ENCODE data around the gene NEAT1.
"Not testable (repeated sequence)": the region's sequence is repeated elsewhere in the genome, so short reads cannot be mapped to it uniquely, and the experiment has no call there.

Gene NEAT1

GRCh38 chr11:65467306-65467705 is 44.7 kb downstream of the NEAT1 start:
- not testable (repeated sequence) for H3K4me3 ChIP-seq (ENCODE audit: low read depth, low read length); DNase-seq (ENCODE audit: low read depth)
- TF ChIP-seq, protein P1, sequence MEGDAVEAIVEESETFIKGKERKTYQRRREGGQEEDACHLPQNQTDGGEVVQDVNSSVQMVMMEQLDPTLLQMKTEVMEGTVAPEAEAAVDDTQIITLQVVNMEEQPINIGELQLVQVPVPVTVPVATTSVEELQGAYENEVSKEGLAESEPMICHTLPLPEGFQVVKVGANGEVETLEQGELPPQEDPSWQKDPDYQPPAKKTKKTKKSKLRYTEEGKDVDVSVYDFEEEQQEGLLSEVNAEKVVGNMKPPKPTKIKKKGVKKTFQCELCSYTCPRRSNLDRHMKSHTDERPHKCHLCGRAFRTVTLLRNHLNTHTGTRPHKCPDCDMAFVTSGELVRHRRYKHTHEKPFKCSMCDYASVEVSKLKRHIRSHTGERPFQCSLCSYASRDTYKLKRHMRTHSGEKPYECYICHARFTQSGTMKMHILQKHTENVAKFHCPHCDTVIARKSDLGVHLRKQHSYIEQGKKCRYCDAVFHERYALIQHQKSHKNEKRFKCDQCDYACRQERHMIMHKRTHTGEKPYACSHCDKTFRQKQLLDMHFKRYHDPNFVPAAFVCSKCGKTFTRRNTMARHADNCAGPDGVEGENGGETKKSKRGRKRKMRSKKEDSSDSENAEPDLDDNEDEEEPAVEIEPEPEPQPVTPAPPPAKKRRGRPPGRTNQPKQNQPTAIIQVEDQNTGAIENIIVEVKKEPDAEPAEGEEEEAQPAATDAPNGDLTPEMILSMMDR (IDR thresholded peaks at IDR 0.05; ENCODE audit: low read depth, low read length), result peak; percentile 34

DNA sequence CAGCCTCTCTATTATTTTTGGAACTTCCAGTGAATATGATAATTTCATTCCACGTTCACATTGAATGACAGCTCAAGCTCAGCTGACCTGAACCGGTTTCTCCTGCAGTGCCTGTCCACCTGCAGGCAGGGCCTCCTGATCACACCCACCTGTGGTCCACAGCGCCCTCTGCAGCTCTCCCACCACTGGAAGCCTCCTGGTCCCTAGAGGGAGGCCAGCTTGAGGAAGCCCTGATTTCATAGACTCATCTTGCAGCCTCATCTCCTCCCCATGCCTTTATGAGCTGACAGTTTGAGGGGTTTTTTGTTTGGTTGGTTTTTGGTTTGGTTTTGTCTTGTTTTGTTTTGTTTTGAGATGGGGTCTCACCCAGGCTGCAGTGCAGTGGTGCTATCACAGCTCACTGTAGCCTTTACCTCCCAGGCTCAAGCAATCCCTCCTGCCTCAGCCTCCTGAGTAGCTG is 46.3 kb downstream of the NEAT1 start:
- DNase-seq (ENCODE audit: low read depth), result peak; percentile 78
- TF ChIP-seq, protein P1 (IDR thresholded peaks at IDR 0.05; ENCODE audit: low read depth, low read length), result peak; percentile 46
- TF ChIP-seq MYC (IDR thresholded peaks at IDR 0.05; ENCODE audit: low read depth, low read length) (peak; percentile 29; the same call in 1 of the 2 replicates), POLR2A (IDR thresholded peaks at IDR 0.05; ENCODE audit: extremely low read depth, insufficient read length) (no peak)
- TF ChIP-seq, protein P2, sequence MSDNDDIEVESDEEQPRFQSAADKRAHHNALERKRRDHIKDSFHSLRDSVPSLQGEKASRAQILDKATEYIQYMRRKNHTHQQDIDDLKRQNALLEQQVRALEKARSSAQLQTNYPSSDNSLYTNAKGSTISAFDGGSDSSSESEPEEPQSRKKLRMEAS (IDR thresholded peaks at IDR 0.05; ENCODE audit: low read depth, low read length), result peak; percentile 22; the same call in 1 of the 2 replicates
- H3K4me3 ChIP-seq (ENCODE audit: low read depth, low read length), result no peak overlapping the region

- DNase-seq (ENCODE audit: low read depth), result no peak
- TF ChIP-seq, protein P1 (IDR thresholded peaks at IDR 0.05; ENCODE audit: low read depth, low read length), result no peak
- TF ChIP-seq POLR2A (IDR thresholded peaks at IDR 0.05; ENCODE audit: extremely low read depth, insufficient read length) (no peak), MYC (IDR thresholded peaks at IDR 0.05; ENCODE audit: low read depth, low read length) (no peak)
- TF ChIP-seq, protein P2 (IDR thresholded peaks at IDR 0.05; ENCODE audit: low read depth, low read length), result no peak
- no peak overlapping the region for H3K4me3 ChIP-seq (ENCODE audit: low read depth, low read length)
Observed at GRCh38 chr11:65470433-65471049, 47.9 kb downstream of the NEAT1 start.

DNA sequence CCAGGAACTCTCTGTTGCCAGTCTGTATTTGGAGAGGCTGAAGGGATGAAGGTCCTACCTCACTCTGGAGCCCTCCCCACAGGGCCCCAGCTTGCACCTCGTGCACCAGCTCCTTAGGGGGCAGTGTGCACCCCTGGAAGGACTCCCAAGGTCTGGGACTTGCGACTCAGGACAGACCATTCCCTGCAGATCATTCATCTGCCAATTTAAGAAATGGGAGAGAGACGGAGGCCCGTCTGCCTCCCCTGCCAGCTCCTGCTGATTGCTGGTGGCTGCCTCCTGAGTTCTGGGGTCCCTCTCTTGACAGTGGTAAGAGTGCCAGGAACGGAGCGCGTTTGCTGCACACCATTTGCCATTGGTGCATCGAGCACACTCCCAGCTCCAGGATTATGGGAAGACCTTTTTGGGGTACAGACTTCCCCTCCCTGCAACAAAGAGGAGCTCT is 48.9 kb downstream of the NEAT1 start:
- no peak overlapping the region for H3K4me3 ChIP-seq (ENCODE audit: low read depth, low read length)
- DNase-seq (ENCODE audit: low read depth), result peak; percentile 77
- TF ChIP-seq MYC (IDR thresholded peaks at IDR 0.05; ENCODE audit: low read depth, low read length), result no peak
- TF ChIP-seq, protein P2 (IDR thresholded peaks at IDR 0.05; ENCODE audit: low read depth, low read length), result peak; percentile 75
- TF ChIP-seq, protein P1 (IDR thresholded peaks at IDR 0.05; ENCODE audit: low read depth, low read length), result peak; percentile 76

- not testable (repeated sequence) for DNase-seq (ENCODE audit: low read depth); H3K4me3 ChIP-seq (ENCODE audit: low read depth, low read length)
Observed at GRCh38 chr11:65472588-65473277, 50.1 kb downstream of the NEAT1 start.

GRCh38 chr11:65473278-65473860 is 50.8 kb downstream of the NEAT1 start:
- DNase-seq (ENCODE audit: low read depth), result no peak
- no peak overlapping the region for H3K4me3 ChIP-seq (ENCODE audit: low read depth, low read length)
- TF ChIP-seq, protein P1 (IDR thresholded peaks at IDR 0.05; ENCODE audit: low read depth, low read length), result no peak
- no peak for TF ChIP-seq MYC (IDR thresholded peaks at IDR 0.05; ENCODE audit: low read depth, low read length)
- TF ChIP-seq, protein P2 (IDR thresholded peaks at IDR 0.05; ENCODE audit: low read depth, low read length), result no peak
- no peak for TF ChIP-seq POLR2A (IDR thresholded peaks at IDR 0.05; ENCODE audit: extremely low read depth, insufficient read length)

Measured in NB4 (cell line).